NCI-H510A treated with DMSO at 0.1 percent for 48 hours (cell line): ENCODE results near the gene RPS23.
A peak's percentile ranks its signal among the peaks of the same experiment; 100 is the strongest.

ENCODE experiments used
- DNase-seq: peaks from one replicate; lab custom pipeline; 2025; lab: John Stamatoyannopoulos, UW

Gene RPS23

GRCh38 chr5:82277987-82278710 lies at the start of gene RPS23:
Gene RPS23 (minus strand): TSS chr5:82278354. CDS start chr5:82278323, 31 bp downstream.
- DNase-seq = peak; percentile 80

DNA sequence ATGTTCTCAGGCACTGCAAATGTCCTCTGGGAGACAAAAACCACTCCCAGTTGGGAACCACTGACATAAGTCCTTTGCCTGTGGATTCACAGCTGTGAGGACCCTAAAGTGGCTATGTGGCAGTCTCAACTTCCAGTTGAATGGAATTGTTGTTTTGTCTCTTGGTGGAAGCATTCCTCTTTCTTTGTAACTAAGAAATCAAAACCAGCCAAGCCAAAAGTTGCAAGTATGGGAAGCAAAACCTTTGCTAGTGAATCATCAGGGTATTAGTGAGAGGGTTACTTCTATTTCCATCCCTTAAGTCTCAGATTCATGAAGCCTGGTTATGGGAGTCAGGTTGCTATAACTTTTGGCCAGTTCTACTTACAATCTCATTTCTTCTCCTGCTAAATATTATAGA lies 49.8 kb upstream of the RPS23 start:
- no peak for DNase-seq

DNA sequence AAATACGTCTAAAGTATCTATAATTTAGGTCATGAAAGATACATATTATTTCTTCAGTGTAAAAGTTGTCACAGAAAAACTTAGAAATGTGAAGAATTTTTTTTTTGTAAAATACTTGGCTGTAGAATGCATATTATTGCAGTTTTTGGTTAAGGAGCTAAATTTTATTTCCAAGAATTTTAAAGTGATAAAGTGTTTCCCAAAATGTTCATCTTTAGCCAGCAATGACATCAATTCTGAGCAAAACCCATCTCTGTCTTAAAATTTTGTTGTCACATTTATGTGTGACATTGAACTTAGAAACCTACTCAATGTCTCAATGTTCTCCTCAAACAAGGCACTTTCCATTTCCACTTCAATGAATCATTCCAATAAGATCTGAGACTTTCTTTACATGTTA lies 47.8 kb upstream of the RPS23 start:
- no peak for DNase-seq

DNA sequence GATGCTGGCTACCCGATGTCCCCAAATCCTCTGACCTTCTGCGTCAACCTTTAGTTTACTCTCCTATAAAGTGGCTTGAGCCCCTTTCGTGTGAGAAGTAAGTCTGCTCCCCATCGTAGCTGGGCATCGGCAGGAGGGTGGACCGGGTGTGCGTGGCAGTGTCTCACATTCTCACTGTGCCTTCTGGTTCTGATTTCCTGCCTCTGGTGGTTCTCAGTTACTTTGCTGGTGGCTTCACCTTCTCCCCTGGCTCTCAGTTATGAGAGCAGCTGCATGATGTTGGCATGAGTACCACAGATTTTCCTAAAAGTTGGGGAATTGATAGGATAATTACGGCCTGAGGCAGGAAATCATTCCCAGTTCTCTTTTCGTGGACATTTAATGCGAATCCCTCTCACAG lies 47.0 kb upstream of the RPS23 start:
- DNase-seq = no peak

DNA sequence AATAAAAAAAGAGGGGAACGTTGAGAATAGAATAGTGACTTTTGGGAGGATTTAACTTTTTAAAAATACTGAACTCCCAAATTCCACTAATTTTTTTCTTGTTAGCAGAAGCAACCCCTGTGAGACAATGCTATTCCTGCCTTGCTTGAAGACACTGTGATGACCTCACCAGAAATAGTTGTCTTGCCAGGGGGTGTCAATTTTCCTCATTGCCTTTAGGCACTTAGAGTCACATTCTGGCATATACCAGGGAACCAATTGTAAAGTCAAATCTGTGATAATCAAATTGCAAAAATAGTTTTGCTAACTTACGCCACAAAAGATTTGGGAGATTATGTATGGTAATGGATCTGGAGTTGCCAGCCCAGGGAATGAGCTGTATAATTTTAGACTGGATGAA lies 42.8 kb upstream of the RPS23 start:
- DNase-seq = no peak

DNA sequence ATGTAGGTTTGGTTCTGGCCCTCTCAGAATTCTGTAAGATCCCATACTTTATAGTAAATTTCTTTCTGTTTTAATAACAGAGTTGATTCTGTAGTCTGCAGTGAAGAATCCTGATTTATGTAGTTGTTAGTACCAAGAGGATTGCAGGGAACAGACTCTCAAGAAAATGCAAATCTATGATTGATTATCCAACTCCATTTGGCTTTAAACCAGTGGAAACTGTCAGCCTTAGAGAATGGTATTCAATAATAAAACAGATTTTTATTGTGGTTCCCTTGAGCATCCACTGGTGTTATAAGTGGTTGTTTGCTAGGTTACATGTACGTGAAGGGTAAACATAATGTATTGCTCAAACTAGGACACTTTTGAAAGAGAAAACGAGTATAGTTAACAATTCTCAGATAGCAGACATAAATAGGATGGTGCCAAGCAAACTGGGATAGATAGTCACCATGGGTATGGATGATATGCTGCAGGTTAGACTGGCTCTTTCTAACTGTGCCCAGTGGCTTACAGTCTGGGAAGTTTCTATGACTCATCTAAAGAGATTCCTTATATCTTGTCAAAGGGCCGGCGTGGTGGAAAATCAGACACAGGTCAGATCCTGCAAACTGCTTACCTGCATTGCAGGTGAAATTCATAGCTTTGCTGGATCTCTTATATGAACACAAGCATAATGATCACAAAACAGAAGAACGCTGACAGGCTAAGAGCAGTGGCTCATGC lies 41.7 kb upstream of the RPS23 start:
- DNase-seq = no peak

DNA sequence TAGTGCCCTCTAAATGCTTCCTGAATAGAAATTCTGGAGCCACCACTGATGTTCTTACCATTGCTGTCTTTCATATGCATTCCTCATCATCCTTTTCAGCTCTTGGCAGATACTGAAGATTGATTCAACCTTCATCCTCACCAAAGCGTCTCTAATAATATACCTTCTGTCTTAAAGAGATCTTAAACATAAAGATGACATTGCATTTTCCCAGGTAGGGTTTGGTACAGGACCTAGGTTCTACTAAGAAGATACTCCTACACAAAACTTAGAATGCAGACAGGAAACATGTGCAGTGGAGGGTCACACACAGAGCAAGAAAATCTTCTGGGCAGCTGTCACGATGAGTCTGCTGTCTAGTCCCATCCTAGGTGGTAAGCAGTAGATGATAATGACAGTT lies 41.0 kb upstream of the RPS23 start:
- no peak for DNase-seq

GRCh38 chr5:82314964-82315758 lies 37.0 kb upstream of the RPS23 start:
- DNase-seq = no peak

GRCh38 chr5:82313016-82313415 lies 34.9 kb upstream of the RPS23 start:
- DNase-seq = no peak

DNA sequence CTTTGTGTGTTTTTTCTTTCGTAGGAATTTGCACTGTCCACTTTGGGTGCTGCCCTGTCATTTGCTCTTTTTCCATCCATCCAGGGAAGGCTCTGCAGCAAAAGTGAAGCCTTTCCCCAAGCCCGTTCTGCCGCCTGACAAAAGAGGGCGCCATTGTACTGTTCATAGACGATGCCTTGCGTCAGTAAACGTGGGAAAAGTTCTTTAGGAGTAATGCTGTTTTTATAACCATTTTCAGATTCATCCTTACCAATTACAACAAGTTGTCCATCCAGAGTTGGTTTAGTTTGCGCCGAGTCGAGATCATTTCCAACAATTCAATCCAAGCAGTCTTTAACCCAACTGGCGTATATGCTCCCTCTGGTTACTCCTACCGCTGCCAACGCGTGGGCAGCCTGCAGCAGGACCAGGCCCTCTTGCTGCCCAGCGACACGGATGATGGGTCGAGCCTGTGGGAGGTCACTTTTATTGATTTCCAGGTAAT lies 34.3 kb upstream of the RPS23 start:
- peak; percentile 37 for DNase-seq

DNA sequence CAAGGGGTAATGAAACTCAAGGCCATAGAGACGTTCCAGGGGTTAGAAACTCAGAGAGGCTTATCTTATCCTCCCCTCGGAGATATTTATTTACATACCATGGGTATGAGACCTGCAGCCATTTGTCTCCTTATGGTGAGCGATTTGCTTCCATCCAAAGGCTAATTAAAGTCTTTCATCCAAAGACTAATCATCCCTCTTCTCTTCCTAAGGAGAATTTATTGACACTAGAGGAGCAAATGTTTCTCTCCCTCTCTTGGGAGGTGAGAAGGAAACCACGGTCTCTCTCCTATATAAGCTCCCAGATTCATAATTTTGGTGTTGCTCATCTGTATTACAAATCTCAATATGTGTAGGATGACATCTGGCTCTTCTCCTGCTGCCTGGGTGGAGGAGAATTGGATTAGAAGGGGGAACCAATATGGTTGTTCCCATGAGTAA lies 31.0 kb upstream of the RPS23 start:
- DNase-seq = no peak

GRCh38 chr5:82308416-82308815 lies 30.3 kb upstream of the RPS23 start:
- DNase-seq = no peak

GRCh38 chr5:82307451-82307850 lies 29.3 kb upstream of the RPS23 start:
- no peak for DNase-seq

GRCh38 chr5:82306151-82306550 lies 28.0 kb upstream of the RPS23 start:
- DNase-seq = no peak

DNA sequence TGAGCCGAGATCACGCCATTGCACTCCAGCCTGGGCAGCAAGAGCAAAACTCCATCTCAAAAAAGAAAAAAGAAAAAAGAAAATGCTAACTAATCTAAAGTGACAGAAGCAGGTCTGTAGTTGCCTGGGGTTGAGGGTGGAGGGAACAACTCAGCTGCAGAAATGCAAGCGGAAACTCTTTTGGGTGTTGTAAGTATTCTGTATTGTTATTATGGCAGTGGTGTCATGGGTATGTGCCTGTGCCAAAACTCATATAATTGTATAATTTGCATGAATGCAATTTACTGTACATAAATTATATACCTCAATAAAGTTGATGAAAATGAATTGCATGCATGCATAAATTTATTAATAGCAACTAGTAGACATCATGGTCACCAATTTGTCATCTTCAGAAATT lies 23.0 kb upstream of the RPS23 start:
- no peak for DNase-seq

DNA sequence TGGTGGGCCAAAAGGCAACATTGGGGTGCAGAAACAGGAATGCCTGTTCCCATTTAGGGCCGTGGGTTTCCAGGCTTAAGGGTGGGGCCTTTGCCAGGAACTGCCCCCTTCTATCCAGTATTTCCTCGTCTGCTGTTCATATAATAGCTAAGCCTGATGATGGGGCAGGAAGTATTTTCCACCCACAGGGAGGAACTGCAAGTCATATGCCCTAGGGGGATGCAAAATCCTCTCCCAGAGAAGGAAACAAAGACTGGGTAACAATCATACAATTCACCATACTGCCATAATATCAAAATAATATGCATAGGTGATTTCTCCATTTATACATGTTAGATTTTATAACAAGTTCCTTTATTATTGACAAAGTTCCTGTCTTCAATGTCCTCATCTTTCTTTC lies 20.5 kb upstream of the RPS23 start:
- no peak for DNase-seq

DNA sequence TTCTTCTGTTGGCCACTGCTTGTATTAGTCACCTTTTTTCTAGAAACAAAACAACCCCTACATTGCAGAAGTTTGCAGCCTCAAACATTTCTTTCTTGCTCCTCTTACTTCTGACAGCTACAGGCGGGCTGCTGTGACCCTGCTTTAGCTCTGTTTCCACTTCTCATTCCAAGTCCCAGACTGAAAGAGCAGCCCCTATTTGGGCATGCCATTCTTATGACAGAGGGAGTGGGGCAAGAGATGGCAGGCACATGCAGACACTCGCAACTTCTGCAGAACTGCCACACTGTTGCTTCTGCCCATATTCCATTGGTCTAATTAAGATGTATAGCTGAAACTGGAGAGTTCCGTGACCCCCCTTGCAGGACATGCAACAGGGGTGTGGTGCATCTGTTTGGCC lies 19.6 kb upstream of the RPS23 start:
- DNase-seq = no peak

DNA sequence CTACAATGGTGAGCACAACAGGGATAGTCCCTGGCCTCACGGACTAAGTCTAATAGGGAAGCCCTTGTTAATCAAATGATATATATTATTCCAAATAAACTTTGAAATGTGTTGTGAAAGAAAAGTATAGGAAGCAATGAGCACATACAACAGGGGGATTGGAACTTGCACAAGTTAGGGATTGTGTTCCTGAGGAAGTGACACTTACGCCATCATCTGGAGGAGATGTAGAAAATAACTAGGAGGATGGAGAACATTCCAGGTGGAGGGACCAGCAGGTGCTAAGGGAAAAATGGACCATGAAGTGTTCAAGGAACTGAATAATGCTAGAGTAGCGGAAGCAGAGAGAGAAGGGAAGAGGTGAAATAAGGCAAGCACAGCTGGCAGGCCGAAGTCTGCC lies 18.8 kb upstream of the RPS23 start:
- DNase-seq = no peak

DNA sequence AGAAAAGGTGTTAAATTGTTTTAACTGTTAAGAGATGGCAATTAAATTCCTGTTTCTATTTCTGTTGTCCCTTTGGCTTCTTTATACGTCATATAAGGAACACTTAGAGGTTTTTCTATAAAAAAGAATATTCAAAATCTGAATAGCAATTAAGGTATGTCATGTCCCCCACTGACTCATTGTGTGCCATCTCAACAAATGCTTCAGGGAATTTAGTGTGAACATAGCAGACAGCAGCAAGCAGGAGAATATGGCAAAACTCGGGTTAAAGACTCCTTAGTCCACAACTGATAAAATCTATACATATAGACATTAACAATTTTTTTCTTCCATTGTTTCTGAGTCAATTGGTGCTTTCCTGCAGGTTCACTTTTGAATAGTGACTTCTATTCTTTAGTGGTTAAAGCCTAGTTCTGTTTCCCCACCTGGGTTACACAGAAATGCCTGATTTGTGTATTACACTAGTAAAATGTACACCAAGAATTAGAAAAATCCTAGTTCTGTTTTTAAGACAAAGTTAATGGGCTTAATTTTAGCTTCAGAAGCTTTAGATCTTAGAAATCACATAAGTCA lies 17.9 kb upstream of the RPS23 start:
- DNase-seq = no peak

DNA sequence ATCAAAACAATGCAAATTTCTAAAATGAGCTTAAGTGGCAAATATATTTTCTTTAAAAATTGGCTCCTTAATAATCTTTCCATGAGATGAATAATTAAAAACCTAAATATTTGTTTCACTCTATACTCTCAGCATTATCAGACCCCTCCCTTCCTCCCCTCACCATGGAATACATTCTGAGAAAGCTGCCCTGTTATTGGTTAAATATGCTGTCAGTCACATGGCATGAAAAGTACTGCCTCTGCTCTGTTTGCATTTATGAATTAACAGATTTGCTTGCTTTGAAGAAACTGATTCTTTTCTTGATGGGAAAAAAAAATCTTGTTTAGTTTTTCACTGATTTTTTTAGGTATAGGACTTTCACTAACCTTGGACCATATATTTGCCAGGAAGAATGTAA lies 17.0 kb upstream of the RPS23 start:
- no peak for DNase-seq

DNA sequence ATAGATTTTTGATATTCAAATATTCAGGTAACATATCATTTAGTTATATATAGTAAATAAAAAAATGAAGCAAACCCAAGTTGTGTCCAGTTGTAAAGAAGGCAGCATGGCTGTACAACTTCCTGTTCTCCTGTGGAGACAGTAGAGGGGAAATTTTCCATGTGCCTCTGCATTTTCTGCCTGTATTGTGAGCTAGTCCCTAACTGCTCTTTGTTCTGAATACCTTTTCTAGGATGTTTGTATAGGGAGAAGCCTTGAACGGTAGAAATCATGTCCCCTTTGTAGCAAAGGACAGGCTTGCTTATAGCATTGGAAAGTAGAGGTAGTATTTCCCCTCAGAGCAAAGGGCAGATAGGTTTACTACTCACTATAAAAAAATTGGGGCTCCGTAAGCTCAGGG lies 13.3 kb upstream of the RPS23 start:
- no peak for DNase-seq

DNA sequence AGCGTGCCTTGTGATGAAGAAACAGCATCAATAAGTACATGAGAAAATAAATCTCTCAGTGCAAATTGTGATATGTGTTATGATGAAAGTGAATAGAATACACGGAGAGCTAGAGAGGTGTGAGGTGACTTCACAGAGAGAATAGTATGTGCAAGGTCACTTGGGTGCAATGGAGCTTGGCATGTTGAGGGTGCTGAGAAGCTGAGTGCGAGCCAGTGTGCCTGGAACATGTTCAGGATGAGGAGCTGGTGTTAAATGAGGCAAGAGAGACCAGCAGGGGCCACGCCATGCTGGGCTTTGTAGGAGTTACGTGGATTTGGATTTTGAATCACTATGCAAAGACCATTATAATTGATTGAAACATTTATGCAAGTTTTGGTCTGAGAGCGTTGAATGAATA lies 12.8 kb upstream of the RPS23 start:
- DNase-seq = no peak
